Measurements from ENCODE around the gene ACOX2.

GRCh38 chr3:58572013-58572633, 35.1 kb upstream of the ACOX2 start:
- TF ChIP-seq, protein P1, sequence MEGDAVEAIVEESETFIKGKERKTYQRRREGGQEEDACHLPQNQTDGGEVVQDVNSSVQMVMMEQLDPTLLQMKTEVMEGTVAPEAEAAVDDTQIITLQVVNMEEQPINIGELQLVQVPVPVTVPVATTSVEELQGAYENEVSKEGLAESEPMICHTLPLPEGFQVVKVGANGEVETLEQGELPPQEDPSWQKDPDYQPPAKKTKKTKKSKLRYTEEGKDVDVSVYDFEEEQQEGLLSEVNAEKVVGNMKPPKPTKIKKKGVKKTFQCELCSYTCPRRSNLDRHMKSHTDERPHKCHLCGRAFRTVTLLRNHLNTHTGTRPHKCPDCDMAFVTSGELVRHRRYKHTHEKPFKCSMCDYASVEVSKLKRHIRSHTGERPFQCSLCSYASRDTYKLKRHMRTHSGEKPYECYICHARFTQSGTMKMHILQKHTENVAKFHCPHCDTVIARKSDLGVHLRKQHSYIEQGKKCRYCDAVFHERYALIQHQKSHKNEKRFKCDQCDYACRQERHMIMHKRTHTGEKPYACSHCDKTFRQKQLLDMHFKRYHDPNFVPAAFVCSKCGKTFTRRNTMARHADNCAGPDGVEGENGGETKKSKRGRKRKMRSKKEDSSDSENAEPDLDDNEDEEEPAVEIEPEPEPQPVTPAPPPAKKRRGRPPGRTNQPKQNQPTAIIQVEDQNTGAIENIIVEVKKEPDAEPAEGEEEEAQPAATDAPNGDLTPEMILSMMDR (conservative IDR thresholded peaks at IDR 0.05; ENCODE audit: low read depth, low read length): no peak
- TF ChIP-seq EZH2phosphoT487 (IDR thresholded peaks at IDR 0.05; ENCODE audit: borderline replicate concordance, low read length): no peak
